ENCODE measurements around the gene SLC4A1AP.

SLC4A1AP gene

GRCh38 chr2:27721335-27721734 is 57.6 kb downstream of the SLC4A1AP start:
- no peak for DNase-seq (ENCODE audit: low spot score)

GRCh38 chr2:27721884-27722485 is 58.3 kb downstream of the SLC4A1AP start:
- DNase-seq (ENCODE audit: low spot score): no peak

GRCh38 chr2:27723372-27724144 is 59.9 kb downstream of the SLC4A1AP start:
- DNase-seq (ENCODE audit: low spot score): peak; percentile 82

GRCh38 chr2:27724191-27724590 is 60.5 kb downstream of the SLC4A1AP start:
- DNase-seq (ENCODE audit: low spot score): no peak

GRCh38 chr2:27724905-27725701 is 61.4 kb downstream of the SLC4A1AP start:
- no peak for DNase-seq (ENCODE audit: low spot score)

- DNase-seq (ENCODE audit: low spot score): no peak
Observed at GRCh38 chr2:27727257-27727656, 63.6 kb downstream of the SLC4A1AP start.

- no peak for DNase-seq (ENCODE audit: low spot score)
Observed at GRCh38 chr2:27728081-27728858, 64.6 kb downstream of the SLC4A1AP start.

GRCh38 chr2:27729198-27729597 is 65.5 kb downstream of the SLC4A1AP start:
- DNase-seq (ENCODE audit: low spot score): no peak

GRCh38 chr2:27729614-27730013 is 65.9 kb downstream of the SLC4A1AP start:
- no peak for DNase-seq (ENCODE audit: low spot score)

GRCh38 chr2:27730261-27730662 is 66.6 kb downstream of the SLC4A1AP start:
- no peak for DNase-seq (ENCODE audit: low spot score)

- no peak for DNase-seq (ENCODE audit: low spot score)
Observed at GRCh38 chr2:27730980-27731691, 67.4 kb downstream of the SLC4A1AP start.

GRCh38 chr2:27734305-27734704 is 70.6 kb downstream of the SLC4A1AP start:
- no peak for DNase-seq (ENCODE audit: low spot score)

- DNase-seq (ENCODE audit: low spot score): peak; percentile 45
Observed at GRCh38 chr2:27735263-27735904, 71.7 kb downstream of the SLC4A1AP start.

- DNase-seq (ENCODE audit: low spot score): no peak
Observed at GRCh38 chr2:27736031-27736889, 72.6 kb downstream of the SLC4A1AP start.

GRCh38 chr2:27736890-27737204 is 73.2 kb downstream of the SLC4A1AP start:
- DNase-seq (ENCODE audit: low spot score): no peak

GRCh38 chr2:27737676-27738348 is 74.1 kb downstream of the SLC4A1AP start:
- peak; percentile 33 for DNase-seq (ENCODE audit: low spot score)

GRCh38 chr2:27738349-27739057 is 74.8 kb downstream of the SLC4A1AP start:
- DNase-seq (ENCODE audit: low spot score): no peak

- DNase-seq (ENCODE audit: low spot score): no peak
Observed at GRCh38 chr2:27739058-27739373, 75.3 kb downstream of the SLC4A1AP start.

GRCh38 chr2:27741673-27742072 is 78.0 kb downstream of the SLC4A1AP start:
- no peak for DNase-seq (ENCODE audit: low spot score)
